ENCODE results near the gene FNIP1.
A peak's percentile ranks its signal among the peaks of the same experiment; 100 is the strongest.
"Not testable (repeated sequence)": the region's sequence is repeated elsewhere in the genome, so short reads cannot be mapped to it uniquely, and the experiment has no call there.

The FNIP1 gene

GRCh38 chr5:131684051-131684450, 112.8 kb downstream of the FNIP1 start:
- DNase-seq (ENCODE audit: low spot score) = no peak

- no peak for DNase-seq (ENCODE audit: low spot score)
These were observed 114.0 kb downstream of the FNIP1 start for GRCh38 chr5:131682826-131683225.

- DNase-seq (ENCODE audit: low spot score) = no peak
These were observed 114.6 kb downstream of the FNIP1 start for GRCh38 chr5:131682175-131682574.

- DNase-seq (ENCODE audit: low spot score) = peak; percentile 5
These were observed 116.9 kb downstream of the FNIP1 start for GRCh38 chr5:131679911-131680310.

GRCh38 chr5:131678273-131678672, 118.5 kb downstream of the FNIP1 start:
- DNase-seq (ENCODE audit: low spot score) = not testable (repeated sequence)

GRCh38 chr5:131677115-131677514, 119.7 kb downstream of the FNIP1 start:
- no peak for DNase-seq (ENCODE audit: low spot score)

GRCh38 chr5:131672776-131673175, 124.0 kb downstream of the FNIP1 start:
- no peak for DNase-seq (ENCODE audit: low spot score)

GRCh38 chr5:131671994-131672655, 124.7 kb downstream of the FNIP1 start:
- DNase-seq (ENCODE audit: low spot score) = no peak

GRCh38 chr5:131671409-131671808, 125.4 kb downstream of the FNIP1 start:
- DNase-seq (ENCODE audit: low spot score) = no peak

GRCh38 chr5:131664929-131665328, 131.9 kb downstream of the FNIP1 start:
- no peak for DNase-seq (ENCODE audit: low spot score)

- DNase-seq (ENCODE audit: low spot score) = no peak
These were observed 134.9 kb downstream of the FNIP1 start for GRCh38 chr5:131661933-131662332.

GRCh38 chr5:131659841-131660240, 137.0 kb downstream of the FNIP1 start:
- no peak for DNase-seq (ENCODE audit: low spot score)

- DNase-seq (ENCODE audit: low spot score) = no peak
These were observed 137.5 kb downstream of the FNIP1 start for GRCh38 chr5:131659290-131659689.

- no peak for DNase-seq (ENCODE audit: low spot score)
These were observed 142.0 kb downstream of the FNIP1 start for GRCh38 chr5:131654776-131655175.

- DNase-seq (ENCODE audit: low spot score) = no peak
These were observed 142.5 kb downstream of the FNIP1 start for GRCh38 chr5:131654309-131654708.

- DNase-seq (ENCODE audit: low spot score) = no peak
These were observed 147.7 kb downstream of the FNIP1 start for GRCh38 chr5:131649161-131649560.

- no peak for DNase-seq (ENCODE audit: low spot score)
These were observed 149.6 kb downstream of the FNIP1 start for GRCh38 chr5:131647048-131647769.

- no peak for DNase-seq (ENCODE audit: low spot score)
These were observed 152.0 kb downstream of the FNIP1 start for GRCh38 chr5:131644822-131645221.

- no peak for DNase-seq (ENCODE audit: low spot score)
These were observed 152.4 kb downstream of the FNIP1 start for GRCh38 chr5:131644370-131644769.

- no peak for DNase-seq (ENCODE audit: low spot score)
These were observed 155.3 kb downstream of the FNIP1 start for GRCh38 chr5:131641494-131641893.

- DNase-seq (ENCODE audit: low spot score) = no peak
These were observed 156.6 kb downstream of the FNIP1 start for GRCh38 chr5:131640043-131640856.

GRCh38 chr5:131639148-131639547, 157.7 kb downstream of the FNIP1 start:
- no peak for DNase-seq (ENCODE audit: low spot score)

- DNase-seq (ENCODE audit: low spot score) = no peak
These were observed 159.1 kb downstream of the FNIP1 start for GRCh38 chr5:131637694-131638093.
